Measurements from ENCODE around the gene RPL10L.

Gene RPL10L

GRCh38 chr14:46651526-46652144 is at the start of gene RPL10L:
Gene RPL10L (minus strand): TSS chr14:46651781. CDS start chr14:46651736, 45 bp downstream.
- DNase-seq (ENCODE audit: extremely low read depth, insufficient read length) = no peak

GRCh38 chr14:46691819-46692218 is 40.2 kb upstream of the RPL10L start:
- no peak for TF ChIP-seq CTCF (IDR thresholded peaks at IDR 0.05; ENCODE audit: insufficient read depth, low read length, poor library complexity, severe bottlenecking)
- DNase-seq (ENCODE audit: extremely low read depth, insufficient read length) = no peak
- Histone ChIP-seq H3K36me3 (ENCODE audit: control insufficient read depth, insufficient read depth, low read length) (no peaks in the 10 kb centered on the region), H3K4me3 (replicated peaks; ENCODE audit: low read depth, low read length) (no peak overlapping the region), H3K27me3 (replicated peaks; ENCODE audit: control insufficient read depth, insufficient read depth, low read length) (no peaks in the 10 kb centered on the region)

More at GRCh38 chr14:46651526-46652144, at the start of gene RPL10L:
- TF ChIP-seq CTCF (IDR thresholded peaks at IDR 0.05; ENCODE audit: insufficient read depth, low read length, poor library complexity, severe bottlenecking) = peak; percentile 9
- Histone ChIP-seq H3K4me3 (replicated peaks; ENCODE audit: low read depth, low read length) (no peak within 1 kb of the TSS), H3K36me3 (ENCODE audit: control insufficient read depth, insufficient read depth, low read length) (no peaks in the 10 kb centered on the region), H3K27me3 (replicated peaks; ENCODE audit: control insufficient read depth, insufficient read depth, low read length) (no peaks in the 10 kb centered on the region)

- no peaks in the 10 kb centered on the region for H3K27me3 ChIP-seq (replicated peaks; ENCODE audit: control insufficient read depth, insufficient read depth, low read length)
- H3K36me3 ChIP-seq (ENCODE audit: control insufficient read depth, insufficient read depth, low read length) = no peaks in the 10 kb centered on the region
- H3K4me3 ChIP-seq (replicated peaks; ENCODE audit: low read depth, low read length) = no peak overlapping the region
- no peak for DNase-seq (ENCODE audit: extremely low read depth, insufficient read length)
- TF ChIP-seq CTCF (IDR thresholded peaks at IDR 0.05; ENCODE audit: insufficient read depth, low read length, poor library complexity, severe bottlenecking) = no peak
These were observed 35.1 kb upstream of the RPL10L start for GRCh38 chr14:46686652-46687051.

- DNase-seq (ENCODE audit: extremely low read depth, insufficient read length) = no peak
- no peaks in the 10 kb centered on the region for H3K27me3 ChIP-seq (replicated peaks; ENCODE audit: control insufficient read depth, insufficient read depth, low read length)
- H3K36me3 ChIP-seq (ENCODE audit: control insufficient read depth, insufficient read depth, low read length) = no peaks in the 10 kb centered on the region
- H3K4me3 ChIP-seq (replicated peaks; ENCODE audit: low read depth, low read length) = no peak overlapping the region
- no peak for TF ChIP-seq CTCF (IDR thresholded peaks at IDR 0.05; ENCODE audit: insufficient read depth, low read length, poor library complexity, severe bottlenecking)
These were observed 20.5 kb upstream of the RPL10L start for GRCh38 chr14:46672128-46672527.

GRCh38 chr14:46663382-46663781 is 11.8 kb upstream of the RPL10L start:
- TF ChIP-seq CTCF (IDR thresholded peaks at IDR 0.05; ENCODE audit: insufficient read depth, low read length, poor library complexity, severe bottlenecking) = no peak

GRCh38 chr14:46661728-46662127 is 10.1 kb upstream of the RPL10L start:
- Histone ChIP-seq H3K4me3 (replicated peaks; ENCODE audit: low read depth, low read length) (no peak overlapping the region), H3K27me3 (replicated peaks; ENCODE audit: control insufficient read depth, insufficient read depth, low read length) (no peaks in the 10 kb centered on the region), H3K36me3 (ENCODE audit: control insufficient read depth, insufficient read depth, low read length) (no peaks in the 10 kb centered on the region)
- TF ChIP-seq CTCF (IDR thresholded peaks at IDR 0.05; ENCODE audit: insufficient read depth, low read length, poor library complexity, severe bottlenecking) = no peak
- DNase-seq (ENCODE audit: extremely low read depth, insufficient read length) = no peak

More at GRCh38 chr14:46663382-46663781, 11.8 kb upstream of the RPL10L start:
- Histone ChIP-seq H3K4me3 (replicated peaks; ENCODE audit: low read depth, low read length) (no peak overlapping the region), H3K27me3 (replicated peaks; ENCODE audit: control insufficient read depth, insufficient read depth, low read length) (no peaks in the 10 kb centered on the region), H3K36me3 (ENCODE audit: control insufficient read depth, insufficient read depth, low read length) (no peaks in the 10 kb centered on the region)
- no peak for DNase-seq (ENCODE audit: extremely low read depth, insufficient read length)
